ENCODE data around the gene AGPAT3. TPM values are rescaled to one million over a fixed set of nuclear protein-coding genes. Genes with fewer than 3 reads are reported as not detected.

The AGPAT3 gene
- total and polyA plus RNA-seq, 9 donors: 11.6 to 42.1 (median 31.9) TPM

DNA sequence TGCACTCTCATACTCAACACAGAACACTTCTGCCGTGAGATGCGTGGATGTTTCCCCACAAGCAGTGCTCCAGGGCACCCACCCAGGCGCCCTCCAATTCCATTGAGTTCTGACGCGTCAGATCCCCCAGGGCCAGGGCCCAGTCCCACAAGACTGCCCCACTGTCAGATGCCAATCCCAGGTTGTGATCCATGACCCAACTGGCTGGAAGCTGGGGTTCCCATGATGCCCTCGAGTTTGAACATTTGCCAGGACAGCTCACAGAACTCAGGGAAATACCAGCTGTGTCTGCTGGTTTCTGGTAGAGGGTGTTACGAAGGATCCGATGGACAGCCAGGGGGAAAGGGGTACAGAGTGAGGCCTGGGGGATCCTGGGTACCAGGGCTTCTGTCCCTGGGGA lies 58.4 kb downstream of the AGPAT3 start:
- no peaks in the 10 kb centered on the region for H3K27me3 ChIP-seq
- no peaks in the 10 kb centered on the region for H3K9me3 ChIP-seq
- H3K36me3 ChIP-seq: no peaks in the 10 kb centered on the region
- no peak overlapping the region for H3K4me3 ChIP-seq
- H3K27ac ChIP-seq: no peak overlapping the region
- H3K4me1 ChIP-seq (ENCODE audit: insufficient read depth): peaks cover 8% of the 10 kb centered on the region
- no peak for TF ChIP-seq CTCF (IDR thresholded peaks at IDR 0.05)
- no peak for TF ChIP-seq EP300 (IDR thresholded peaks at IDR 0.05)
- no peak for TF ChIP-seq POLR2A (IDR thresholded peaks at IDR 0.05)
- 72 to 86% (median 75%) methylated on average over 7 to 8 of the region's 8 CpGs for WGBS, 3 donors
- DNase-seq: no peak
- intact Hi-C loops (cut with DNase I): no loop called here

- Histone ChIP-seq H3K27ac (no peak overlapping the region), H3K9me3 (no peaks in the 10 kb centered on the region), H3K36me3 (no peaks in the 10 kb centered on the region), H3K4me1 (ENCODE audit: insufficient read depth) (peaks cover 8% of the 10 kb centered on the region), H3K27me3 (no peaks in the 10 kb centered on the region), H3K4me3 (no peak overlapping the region)
- 85 to 89% (median 87%) methylated on average over 25 of the region's 25 CpGs for WGBS, 3 donors
- TF ChIP-seq POLR2A (IDR thresholded peaks at IDR 0.05): no peak
- no peak for TF ChIP-seq CTCF (IDR thresholded peaks at IDR 0.05)
- TF ChIP-seq EP300 (IDR thresholded peaks at IDR 0.05): no peak
- intact Hi-C loops (cut with DNase I): no loop called here
- no peak for DNase-seq
Observed at GRCh38 chr21:43924421-43925095, 59.5 kb downstream of the AGPAT3 start.

- Histone ChIP-seq H3K4me1 (ENCODE audit: insufficient read depth) (peaks cover 8% of the 10 kb centered on the region), H3K27ac (no peak overlapping the region), H3K27me3 (no peaks in the 10 kb centered on the region), H3K36me3 (no peaks in the 10 kb centered on the region), H3K4me3 (no peak overlapping the region), H3K9me3 (no peaks in the 10 kb centered on the region)
- no peak for DNase-seq
- 78 to 79% (median 78%) methylated on average over 12 to 13 of the region's 13 CpGs for WGBS, 3 donors
- no peak for TF ChIP-seq EP300 (IDR thresholded peaks at IDR 0.05)
- TF ChIP-seq POLR2A (IDR thresholded peaks at IDR 0.05): no peak
- no peak for TF ChIP-seq CTCF (IDR thresholded peaks at IDR 0.05)
- intact Hi-C loops (cut with DNase I): no loop called here
Observed at GRCh38 chr21:43925096-43925481, 60.1 kb downstream of the AGPAT3 start.

DNA sequence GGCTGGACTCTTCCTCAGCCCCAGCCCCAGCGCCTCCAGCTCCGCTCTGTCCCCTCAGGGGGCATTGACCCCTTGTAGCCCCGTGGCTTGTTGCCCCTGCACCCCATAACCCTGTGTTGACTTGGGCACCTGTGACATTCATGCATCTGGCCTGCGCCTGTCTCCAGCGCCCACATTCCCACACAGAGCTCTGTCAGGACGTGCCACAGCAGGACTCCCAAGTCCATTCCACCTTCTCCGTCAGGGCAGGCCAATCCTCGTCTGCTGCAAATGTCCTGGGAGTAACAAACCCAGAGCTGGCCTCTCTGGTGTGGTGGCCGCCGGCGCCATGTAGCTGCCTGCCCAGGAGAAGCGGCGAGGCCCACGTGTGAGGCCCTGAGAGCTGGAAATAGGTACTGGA lies 60.6 kb downstream of the AGPAT3 start:
- TF ChIP-seq EP300 (IDR thresholded peaks at IDR 0.05) (no peak), POLR2A (IDR thresholded peaks at IDR 0.05) (no peak), CTCF (IDR thresholded peaks at IDR 0.05) (no peak)
- Histone ChIP-seq H3K27ac (no peak overlapping the region), H3K36me3 (no peaks in the 10 kb centered on the region), H3K4me1 (ENCODE audit: insufficient read depth) (peaks cover 8% of the 10 kb centered on the region), H3K27me3 (no peaks in the 10 kb centered on the region), H3K9me3 (no peaks in the 10 kb centered on the region), H3K4me3 (no peak overlapping the region)
- intact Hi-C loops (cut with DNase I): no loop called here
- no peak for DNase-seq
- WGBS, 3 donors: 92 to 96% (median 93%) methylated on average over 14 of the region's 14 CpGs

All from ovary (tissue), 9 donors.